Keratinocyte (primary cell): ENCODE data around the gene TEKTIP1.

Experiments
- EZH2 ChIP-seq: IDR thresholded peaks from one replicate; pipeline ENCODE4 v1.6.1; 2012; ENCODE audit warnings: inconsistent platforms, mild to moderate bottlenecking, low read length, moderate library complexity
- TF ChIP-seq, protein P1 (sequence below), 3 experiments: IDR thresholded peaks in 1 of 3; conservative IDR thresholded peaks in 1 of 3; optimal IDR thresholded peaks in 1 of 3; 2 replicates in 2 of 3; 3 replicates in 1 of 3; pipeline versions ENCODE3 to v1.5.1; 2011; ENCODE audit warnings: low read length in 3 of 3, mild to moderate bottlenecking in 3 of 3, moderate library complexity in 2 of 3, control low read depth in 1 of 3, inconsistent platforms in 1 of 3; ENCODE audit not compliant: insufficient read depth in 2 of 3; ENCODE audit errors: extremely low read depth in 1 of 3

DNA sequence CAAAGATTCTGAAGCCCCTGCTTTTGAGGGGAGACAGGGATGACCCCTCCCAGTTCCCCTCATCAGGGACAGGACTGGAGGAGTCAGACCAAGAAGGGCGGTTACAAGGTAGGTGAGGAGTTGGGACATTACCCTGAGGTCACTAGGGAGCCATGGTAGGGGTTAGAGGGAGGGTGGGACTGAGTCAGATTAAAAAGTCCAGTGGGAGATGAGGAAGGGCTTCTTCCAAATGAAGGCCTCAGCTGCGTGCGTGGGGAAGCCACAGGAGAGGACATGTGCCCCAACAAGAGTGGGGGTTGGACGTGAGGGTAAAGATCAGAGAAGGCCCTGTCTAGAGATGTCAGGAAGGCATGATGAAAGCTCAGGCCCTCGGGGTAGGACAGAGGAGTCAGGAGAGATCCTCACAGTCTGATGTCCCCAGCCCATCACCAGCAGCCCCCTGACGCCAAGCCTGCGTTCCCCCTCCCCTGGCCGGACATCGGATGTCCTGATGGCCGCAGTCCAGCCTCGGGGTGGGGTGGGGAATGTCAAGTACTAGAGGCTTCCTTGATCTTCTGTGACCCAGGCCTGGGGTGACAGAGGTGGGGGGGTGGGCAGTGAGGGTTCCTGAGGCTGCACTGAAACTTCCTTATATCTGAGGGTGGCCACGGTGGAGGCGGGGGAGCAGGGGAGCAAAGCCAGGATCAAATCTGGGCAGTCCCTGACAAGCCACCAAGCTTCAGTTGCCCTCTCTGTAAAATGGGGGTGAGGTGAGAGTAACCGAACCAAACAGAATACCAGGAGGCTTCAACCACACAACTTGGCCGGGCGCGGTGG is 24.9 kb downstream of the TEKTIP1 start:
- TF ChIP-seq, protein P1, sequence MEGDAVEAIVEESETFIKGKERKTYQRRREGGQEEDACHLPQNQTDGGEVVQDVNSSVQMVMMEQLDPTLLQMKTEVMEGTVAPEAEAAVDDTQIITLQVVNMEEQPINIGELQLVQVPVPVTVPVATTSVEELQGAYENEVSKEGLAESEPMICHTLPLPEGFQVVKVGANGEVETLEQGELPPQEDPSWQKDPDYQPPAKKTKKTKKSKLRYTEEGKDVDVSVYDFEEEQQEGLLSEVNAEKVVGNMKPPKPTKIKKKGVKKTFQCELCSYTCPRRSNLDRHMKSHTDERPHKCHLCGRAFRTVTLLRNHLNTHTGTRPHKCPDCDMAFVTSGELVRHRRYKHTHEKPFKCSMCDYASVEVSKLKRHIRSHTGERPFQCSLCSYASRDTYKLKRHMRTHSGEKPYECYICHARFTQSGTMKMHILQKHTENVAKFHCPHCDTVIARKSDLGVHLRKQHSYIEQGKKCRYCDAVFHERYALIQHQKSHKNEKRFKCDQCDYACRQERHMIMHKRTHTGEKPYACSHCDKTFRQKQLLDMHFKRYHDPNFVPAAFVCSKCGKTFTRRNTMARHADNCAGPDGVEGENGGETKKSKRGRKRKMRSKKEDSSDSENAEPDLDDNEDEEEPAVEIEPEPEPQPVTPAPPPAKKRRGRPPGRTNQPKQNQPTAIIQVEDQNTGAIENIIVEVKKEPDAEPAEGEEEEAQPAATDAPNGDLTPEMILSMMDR (optimal IDR thresholded peaks at IDR 0.05 in 1 of 3, IDR thresholded peaks at IDR 0.05 in 1 of 3, conservative IDR thresholded peaks at IDR 0.05 in 1 of 3; ENCODE audit: extremely low read depth in 1 of 3, insufficient read depth in 2 of 3, low read length in 3 of 3) = no peak
- TF ChIP-seq EZH2 = no peak
